Tibial nerve (tissue), 4 donors: Measurements from ENCODE around the gene LMO7. TPM values are rescaled to one million over a fixed set of nuclear protein-coding genes. Genes with fewer than 3 reads are reported as not detected.
A peak's percentile ranks its signal among the peaks of the same experiment; 100 is the strongest.

Source experiments
- DNase-seq, 2 donors: peaks; one replicate each; pipeline ENCODE4 v3.0.0-alpha.2; 2019; ENCODE audit warnings: low spot score in 2 of 2
- H3K27ac ChIP-seq, 4 donors: fragments of 200-600 bp; sonication (generic) in 3 of 4; one replicate each; pipeline ENCODE4 v1.5.1; 2017 to 2019; ENCODE audit warnings: mild to moderate bottlenecking in 1 of 4
- H3K27me3 ChIP-seq, 2 donors: fragments of 200-600 bp; sonication (generic) in 1 of 2; one replicate each; pipeline versions ENCODE4 v1.5.1 to v1.6.0; 2017 to 2019
- H3K36me3 ChIP-seq, 3 donors: fragments of 200-600 bp; sonication (generic); one replicate each; pipeline ENCODE4 v1.5.1; 2018 to 2019
- H3K4me1 ChIP-seq, 4 donors: fragments of 200-600 bp; sonication (generic) in 3 of 4; one replicate each; pipeline ENCODE4 v1.5.1; 2017 to 2019
- H3K4me3 ChIP-seq, 4 donors: fragments of 200-600 bp; sonication (generic) in 3 of 4; one replicate each; pipeline ENCODE4 v1.5.1; 2017 to 2019; ENCODE audit warnings: mild to moderate bottlenecking in 1 of 4, moderate library complexity in 1 of 4
- H3K9me3 ChIP-seq, 4 donors: fragments of 200-600 bp; sonication (generic) in 3 of 4; one replicate each; pipeline ENCODE4 v1.5.1; 2017 to 2019
- CTCF ChIP-seq, 5 experiments: fragments of 200-600 bp in 3 of 5; fragments of 450-650 bp in 2 of 5; sonication (generic) in 3 of 5; IDR thresholded peaks; one replicate each; pipeline ENCODE4 v1.5.1; 2016 to 2019; ENCODE audit warnings: antibody characterized with exemption in 5 of 5, mild to moderate bottlenecking in 3 of 5, moderate library complexity in 2 of 5
- EP300 ChIP-seq, 2 donors: sonication (generic); formaldehyde crosslinking; IDR thresholded peaks; one replicate each; pipeline ENCODE4 v1.6.1; 2017; ENCODE audit warnings: antibody characterized with exemption in 2 of 2, mild to moderate bottlenecking in 1 of 2
- POLR2A ChIP-seq, 2 donors: fragments of 450-650 bp; IDR thresholded peaks; one replicate each; pipeline ENCODE4 v1.6.1; 2017; ENCODE audit warnings: antibody characterized with exemption in 2 of 2, mild to moderate bottlenecking in 2 of 2, moderate library complexity in 2 of 2
- WGBS, 2 donors: methylation state at CpG; one replicate each; pipeline ENCODE4 v1.1.5; 2018; 5-methylcytosine and 5-hydroxymethylcytosine counted together
- total RNA-seq, 4 donors: library from RNA; depleted of rRNA; stranded (reverse); fragments of >200 nt; gene quantifications; one replicate each; pipeline ENCODE4 v1.1.0, GENCODE V29; 2016

LMO7 gene
- total RNA-seq, 4 donors from 2014 or later, result 149 to 311 (median 236) TPM

DNA sequence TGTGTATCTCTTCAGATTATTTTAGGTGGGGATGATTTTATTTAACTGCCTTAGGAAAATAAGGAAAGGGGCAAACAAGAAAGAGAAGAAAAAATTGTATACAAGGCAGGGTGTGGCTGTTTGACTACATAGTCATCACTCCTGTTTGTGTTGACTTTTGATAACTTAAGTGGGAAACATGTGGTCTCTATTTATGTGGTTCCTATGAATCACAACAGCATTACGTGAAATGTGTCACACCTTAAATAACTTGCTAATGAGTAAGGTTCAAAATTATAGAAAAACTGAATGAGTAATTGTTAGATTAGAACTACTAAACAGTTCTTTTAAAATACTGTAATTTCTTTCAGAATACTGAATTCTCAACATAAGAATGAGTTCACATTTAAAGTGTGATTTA is 69.3 kb downstream of the LMO7 start:
- no peaks in the 10 kb centered on the region for H3K9me3 ChIP-seq
- no peaks in the 10 kb centered on the region for H3K27me3 ChIP-seq
- no peak for DNase-seq
- no peaks in the 10 kb centered on the region for H3K36me3 ChIP-seq
- TF ChIP-seq EP300 (IDR thresholded peaks at IDR 0.05) (no peak), CTCF (IDR thresholded peaks at IDR 0.05) (no peak), POLR2A (IDR thresholded peaks at IDR 0.05) (no peak)
- WGBS, 2 donors, result 50 to 52% methylated on average over 1 of the region's 1 CpG
- H3K27ac ChIP-seq, result peak overlapping the region in 2 of 4 donors; percentile 21 to 40
- peaks cover 0 to 21% (median 0%) of the 10 kb centered on the region in 4 donors for H3K4me1 ChIP-seq
- H3K4me3 ChIP-seq, result no peak overlapping the region

GRCh38 chr13:75705908-75706307 is 69.8 kb downstream of the LMO7 start:
- DNase-seq, result no peak
- H3K27me3 ChIP-seq, result no peaks in the 10 kb centered on the region
- peaks cover 0 to 16% (median 0%) of the 10 kb centered on the region in 4 donors for H3K4me1 ChIP-seq
- no peaks in the 10 kb centered on the region for H3K36me3 ChIP-seq
- TF ChIP-seq EP300 (IDR thresholded peaks at IDR 0.05) (no peak), CTCF (IDR thresholded peaks at IDR 0.05) (no peak), POLR2A (IDR thresholded peaks at IDR 0.05) (no peak)
- H3K27ac ChIP-seq, result peak overlapping the region in 1 of 4 donors; percentile 40
- no peaks in the 10 kb centered on the region for H3K9me3 ChIP-seq
- H3K4me3 ChIP-seq, result no peak overlapping the region

- no peaks in the 10 kb centered on the region for H3K36me3 ChIP-seq
- H3K4me3 ChIP-seq, result no peak overlapping the region
- no peak for DNase-seq
- no peaks in the 10 kb centered on the region for H3K27me3 ChIP-seq
- TF ChIP-seq CTCF (IDR thresholded peaks at IDR 0.05) (no peak), EP300 (IDR thresholded peaks at IDR 0.05) (no peak), POLR2A (IDR thresholded peaks at IDR 0.05) (no peak)
- no peak overlapping the region for H3K27ac ChIP-seq
- 89 to 92% methylated on average over 2 of the region's 2 CpGs for WGBS, 2 donors
- H3K9me3 ChIP-seq, result no peaks in the 10 kb centered on the region
- no peaks in the 10 kb centered on the region for H3K4me1 ChIP-seq
Measured at GRCh38 chr13:75713852-75714251, 77.7 kb downstream of the LMO7 start.

- no peaks in the 10 kb centered on the region for H3K4me1 ChIP-seq
- 75 to 78% methylated on average over 6 of the region's 6 CpGs for WGBS, 2 donors
- H3K4me3 ChIP-seq, result no peak overlapping the region
- H3K36me3 ChIP-seq, result no peaks in the 10 kb centered on the region
- TF ChIP-seq CTCF (IDR thresholded peaks at IDR 0.05) (no peak), EP300 (IDR thresholded peaks at IDR 0.05) (no peak), POLR2A (IDR thresholded peaks at IDR 0.05) (no peak)
- no peak overlapping the region for H3K27ac ChIP-seq
- no peak for DNase-seq
- no peaks in the 10 kb centered on the region for H3K27me3 ChIP-seq
- H3K9me3 ChIP-seq, result no peaks in the 10 kb centered on the region
Measured at GRCh38 chr13:75715601-75716523, 79.7 kb downstream of the LMO7 start.

DNA sequence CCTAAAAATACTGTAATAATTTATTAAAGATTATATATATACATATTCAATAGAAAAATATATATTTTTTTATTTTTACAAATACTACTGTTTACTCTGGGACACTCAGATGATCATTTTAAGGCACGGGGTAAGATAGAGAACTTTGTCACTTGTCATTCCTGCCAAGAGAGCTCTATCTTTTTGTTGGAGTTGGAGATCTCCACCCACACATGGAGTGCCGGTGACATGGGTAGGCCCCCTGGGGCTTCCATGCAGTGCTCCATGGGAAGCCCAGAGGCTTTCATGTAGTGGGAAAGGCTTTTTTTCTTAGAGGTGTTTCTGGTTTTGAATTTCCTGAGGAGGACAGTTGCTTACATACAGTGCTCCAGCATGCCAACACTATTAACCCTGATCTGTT is 81.4 kb downstream of the LMO7 start:
- no peak for TF ChIP-seq EP300 (IDR thresholded peaks at IDR 0.05)
- TF ChIP-seq POLR2A (IDR thresholded peaks at IDR 0.05), result no peak
- no peak for TF ChIP-seq CTCF (IDR thresholded peaks at IDR 0.05)
- no peaks in the 10 kb centered on the region for H3K9me3 ChIP-seq
- DNase-seq, result no peak
- H3K27me3 ChIP-seq, result no peaks in the 10 kb centered on the region
- 69 to 71% methylated on average over 2 of the region's 2 CpGs for WGBS, 2 donors
- H3K27ac ChIP-seq, result no peak overlapping the region
- H3K4me3 ChIP-seq, result no peak overlapping the region
- no peaks in the 10 kb centered on the region for H3K4me1 ChIP-seq
- H3K36me3 ChIP-seq, result no peaks in the 10 kb centered on the region
